OCI-LY1 (cell line): ENCODE results near the gene MACROD2.

ENCODE experiments used
- EZH2 ChIP-seq: fragments of 200-600 bp; sonication (generic), shearing (Covaris generic); IDR thresholded peaks from 2 replicates; pipeline ENCODE4 v1.8.0; 2017; ENCODE audit warnings: borderline replicate concordance, mixed run types, mild to moderate bottlenecking, antibody characterized with exemption, low read length, moderate library complexity, mixed read lengths
- TF ChIP-seq, protein P1 (sequence below): fragments of 200-600 bp; sonication (generic), shearing (Covaris generic); IDR thresholded peaks from 2 replicates; pipeline ENCODE4 v1.5.1; 2017; ENCODE audit warnings: mild to moderate bottlenecking, antibody characterized with exemption, low read length, moderate library complexity, mixed read lengths

DNA sequence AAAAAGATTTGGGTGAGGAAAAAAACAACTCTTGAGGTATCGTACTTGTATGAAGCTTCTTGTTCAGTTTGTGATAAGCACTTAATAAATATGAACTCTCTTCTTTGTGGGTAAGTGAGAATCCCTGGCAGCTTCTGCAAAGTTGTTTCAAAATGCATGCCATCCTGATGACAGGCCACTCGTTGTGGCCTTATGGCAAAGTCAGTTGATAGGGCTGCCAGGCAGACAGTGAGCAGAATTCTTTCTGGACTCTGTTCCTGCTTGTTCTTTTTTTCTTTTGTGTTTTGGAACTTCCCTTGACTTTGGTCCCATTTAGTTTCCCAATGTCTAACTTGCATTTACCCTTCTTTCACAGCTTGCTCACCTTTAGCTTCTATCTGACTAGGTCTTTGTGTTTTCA lies 1325.6 kb downstream of the MACROD2 start:
- TF ChIP-seq, protein P1, sequence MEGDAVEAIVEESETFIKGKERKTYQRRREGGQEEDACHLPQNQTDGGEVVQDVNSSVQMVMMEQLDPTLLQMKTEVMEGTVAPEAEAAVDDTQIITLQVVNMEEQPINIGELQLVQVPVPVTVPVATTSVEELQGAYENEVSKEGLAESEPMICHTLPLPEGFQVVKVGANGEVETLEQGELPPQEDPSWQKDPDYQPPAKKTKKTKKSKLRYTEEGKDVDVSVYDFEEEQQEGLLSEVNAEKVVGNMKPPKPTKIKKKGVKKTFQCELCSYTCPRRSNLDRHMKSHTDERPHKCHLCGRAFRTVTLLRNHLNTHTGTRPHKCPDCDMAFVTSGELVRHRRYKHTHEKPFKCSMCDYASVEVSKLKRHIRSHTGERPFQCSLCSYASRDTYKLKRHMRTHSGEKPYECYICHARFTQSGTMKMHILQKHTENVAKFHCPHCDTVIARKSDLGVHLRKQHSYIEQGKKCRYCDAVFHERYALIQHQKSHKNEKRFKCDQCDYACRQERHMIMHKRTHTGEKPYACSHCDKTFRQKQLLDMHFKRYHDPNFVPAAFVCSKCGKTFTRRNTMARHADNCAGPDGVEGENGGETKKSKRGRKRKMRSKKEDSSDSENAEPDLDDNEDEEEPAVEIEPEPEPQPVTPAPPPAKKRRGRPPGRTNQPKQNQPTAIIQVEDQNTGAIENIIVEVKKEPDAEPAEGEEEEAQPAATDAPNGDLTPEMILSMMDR = no peak
- TF ChIP-seq EZH2 = no peak
